HT1080 (cell line): ENCODE data around the gene CAMKK2. TPM values are rescaled to one million over a fixed set of nuclear protein-coding genes. Genes with fewer than 3 reads are reported as not detected.
"Not testable (repeated sequence)": the region's sequence is repeated elsewhere in the genome, so short reads cannot be mapped to it uniquely, and the experiment has no call there.

Experiments
- DNase-seq: peaks from one replicate; pipeline ENCODE4 v3.0.0-alpha.2; 2015; ENCODE audit warnings: low read depth
- polyA plus RNA-seq, 2 experiments: library from polyadenylated mRNA; depleted of rRNA; stranded (reverse); fragments of >200 nt; gene quantifications; 2 replicates each; pipeline ENCODE4 v1.2.3, GENCODE V29; 2015
- total RNA-seq: library from RNA; depleted of rRNA; stranded (reverse); fragments of >200 nt; shearing (Covaris generic); gene quantifications from 2 replicates; pipeline ENCODE4 v1.2.3, GENCODE V29; 2014; rRNA removed

Gene CAMKK2
- total RNA-seq, result 12.0 and 13.0 TPM in 2 replicates
- polyA plus RNA-seq (2015; cell fraction: cytosol; rRNA removed), result 22.5 and 26.4 TPM in 2 replicates
- polyA plus RNA-seq (2015; cell fraction: nucleus; rRNA removed), result 26.0 and 26.1 TPM in 2 replicates

DNA sequence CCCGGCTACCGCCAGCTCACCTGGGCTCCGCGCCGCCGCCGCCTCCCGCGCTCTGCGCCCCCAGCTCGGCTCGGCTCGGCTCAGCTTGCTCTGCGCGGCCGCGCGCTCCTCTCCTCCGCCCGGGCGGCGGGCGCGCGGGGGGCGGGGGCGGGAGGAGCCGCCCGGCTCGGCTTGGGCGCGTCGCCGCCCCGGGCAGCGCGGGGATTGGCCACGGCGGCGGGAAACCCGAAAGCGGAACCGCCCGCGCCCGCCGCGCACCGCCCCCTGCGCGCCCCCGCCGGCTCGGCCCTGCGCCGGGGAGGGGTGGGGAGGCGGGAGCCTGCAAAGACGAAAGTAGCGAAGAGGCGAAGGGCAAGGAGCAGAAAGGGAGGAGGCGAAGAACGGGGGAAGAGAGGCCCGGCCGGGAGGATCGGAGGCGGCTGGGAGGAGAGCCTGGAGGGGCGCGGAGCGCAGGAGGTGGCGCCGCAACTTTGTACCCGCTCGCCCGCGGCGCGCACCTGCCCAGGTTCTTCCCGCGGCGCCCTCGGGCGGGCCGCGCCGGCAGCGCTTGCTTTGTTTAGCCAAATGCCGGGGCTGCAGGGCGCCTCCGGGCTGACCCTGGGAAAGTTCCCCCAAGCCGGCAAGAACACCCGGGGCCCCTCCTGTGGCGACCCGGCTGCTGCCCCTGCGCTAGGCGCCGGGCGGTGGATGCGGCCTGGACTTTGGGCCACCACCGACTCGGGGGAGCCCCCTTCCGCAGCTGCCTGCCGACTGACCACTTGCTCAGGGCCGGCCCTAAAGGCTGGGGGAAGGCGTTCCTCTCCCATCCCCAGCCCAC, at the start of gene CAMKK2:
Gene CAMKK2, minus strand, starts transcription at position 92 of the 817 bp plus-strand sequence. CDS start 22,183 bp downstream, outside the sequence.
- DNase-seq, result peak; percentile 68

DNA sequence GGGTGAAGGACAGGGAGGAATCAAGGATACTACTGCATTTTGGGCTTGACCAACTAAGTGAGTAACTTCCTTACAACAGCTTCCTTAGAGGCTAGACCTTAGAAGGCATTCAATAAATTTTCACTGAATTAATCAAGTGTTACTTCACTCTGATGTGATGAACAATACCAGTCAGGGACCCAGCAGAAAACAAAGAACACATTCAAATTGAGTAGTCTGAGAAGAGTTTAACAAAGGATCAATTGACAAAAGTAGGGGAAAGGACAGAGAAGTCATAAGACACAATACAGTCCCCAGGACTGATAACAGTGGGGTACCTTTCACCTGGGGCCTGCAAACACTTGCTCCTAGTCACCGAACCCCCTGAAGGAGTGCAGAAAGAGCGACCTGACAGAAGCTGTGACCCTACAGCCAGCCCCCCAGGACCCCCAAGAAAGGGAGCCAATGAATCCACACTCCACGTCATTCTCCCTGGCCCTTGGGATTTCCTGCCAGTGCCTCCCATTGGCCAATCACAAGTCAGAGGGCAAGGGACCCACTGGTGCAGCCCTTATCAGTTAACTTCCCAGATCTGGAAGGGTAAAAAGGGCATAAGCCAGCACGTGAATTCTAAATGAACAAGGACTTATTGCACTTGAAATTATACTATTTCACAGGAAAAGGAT, 48.8 kb upstream of the CAMKK2 start:
- peak; percentile 63 for DNase-seq

GRCh38 chr12:121344506-121344905, 48.0 kb upstream of the CAMKK2 start:
- no peak for DNase-seq

DNA sequence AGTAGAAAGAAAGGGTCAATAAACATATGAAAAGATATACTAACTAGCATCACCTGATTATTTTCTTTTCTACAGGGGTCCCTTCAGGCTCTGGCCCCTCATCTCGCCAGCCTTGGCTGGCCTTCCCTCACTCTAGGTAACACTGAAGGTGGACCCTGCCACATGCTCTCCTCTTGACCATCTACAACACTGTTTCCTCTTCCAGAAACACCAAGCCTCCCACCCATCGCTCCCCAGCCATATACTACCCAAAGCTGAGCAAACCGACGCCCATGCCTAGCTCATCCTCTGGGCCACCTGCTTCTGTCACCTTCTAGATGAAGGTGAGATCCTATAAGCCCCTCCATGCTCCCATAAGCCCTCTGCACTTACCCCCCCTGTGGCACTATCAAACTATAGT, 40.9 kb upstream of the CAMKK2 start:
- no peak for DNase-seq

GRCh38 chr12:121334513-121335343, 38.2 kb upstream of the CAMKK2 start:
- peak; percentile 57 for DNase-seq

GRCh38 chr12:121333747-121334146, 37.2 kb upstream of the CAMKK2 start:
- DNase-seq, result no peak

DNA sequence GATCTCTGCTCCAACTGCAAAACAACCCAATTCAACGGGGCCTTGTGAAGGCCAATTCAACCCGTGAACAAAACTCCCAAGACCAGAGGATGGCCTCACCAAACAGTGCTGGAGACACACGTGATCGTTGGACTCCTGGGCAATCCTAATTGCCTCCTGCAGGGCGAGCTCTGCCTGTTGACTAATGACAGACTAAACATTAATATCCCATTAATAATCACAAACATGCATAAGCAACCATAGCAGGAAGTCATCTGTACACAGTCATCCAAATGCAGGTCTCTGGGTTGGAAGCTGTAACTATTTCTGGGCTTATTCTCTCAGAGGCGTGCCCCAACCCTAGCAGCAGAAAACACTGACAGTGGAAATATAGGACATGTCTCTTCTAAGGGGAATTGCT, 34.7 kb upstream of the CAMKK2 start:
- no peak for DNase-seq

- DNase-seq, result no peak
Observed at GRCh38 chr12:121330692-121331091, 34.2 kb upstream of the CAMKK2 start.

GRCh38 chr12:121330195-121330594, 33.7 kb upstream of the CAMKK2 start:
- no peak for DNase-seq

DNA sequence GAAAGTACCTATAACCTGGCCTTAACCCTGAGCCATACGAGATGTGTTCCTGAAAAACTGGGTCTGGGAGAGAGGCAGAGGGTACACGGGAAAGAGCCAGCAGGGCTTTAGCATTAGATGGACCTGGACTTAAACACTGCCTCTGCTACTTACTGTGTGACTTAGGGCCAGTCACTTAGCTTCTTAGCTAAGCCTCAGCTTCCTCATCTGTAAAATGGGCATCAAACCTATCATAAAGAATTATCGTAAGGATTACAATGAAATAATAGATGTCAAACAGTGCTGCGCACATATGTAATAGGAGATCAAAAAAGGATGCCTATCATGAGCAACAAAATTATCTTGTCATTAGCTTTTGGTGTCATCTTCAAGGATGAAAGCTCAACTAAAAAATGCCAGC, 32.1 kb upstream of the CAMKK2 start:
- DNase-seq, result no peak

GRCh38 chr12:121326996-121327674, 30.6 kb upstream of the CAMKK2 start:
- DNase-seq, result no peak

- DNase-seq, result no peak
Observed at GRCh38 chr12:121325922-121326396, 29.4 kb upstream of the CAMKK2 start.

DNA sequence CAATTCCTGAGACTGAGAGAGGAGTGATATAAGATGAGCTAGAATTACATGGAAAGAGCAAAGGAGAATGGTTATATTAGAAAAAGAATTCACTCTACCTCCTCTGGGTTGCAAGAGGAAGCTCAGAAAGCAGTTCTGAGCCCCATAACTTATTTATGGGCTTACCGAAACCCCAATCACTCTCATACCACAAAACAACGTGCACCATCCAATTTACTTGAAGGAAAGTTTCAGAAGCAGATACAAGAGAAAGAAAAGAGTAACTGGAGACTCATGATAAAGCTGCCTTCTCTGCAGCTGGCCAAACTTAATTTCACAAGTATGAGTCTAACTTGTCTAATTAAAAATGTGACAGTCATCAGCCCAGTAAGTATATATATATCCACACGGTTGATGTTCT, 27.4 kb upstream of the CAMKK2 start:
- DNase-seq, result no peak

- DNase-seq, result no peak
Observed at GRCh38 chr12:121318121-121318520, 21.6 kb upstream of the CAMKK2 start.

DNA sequence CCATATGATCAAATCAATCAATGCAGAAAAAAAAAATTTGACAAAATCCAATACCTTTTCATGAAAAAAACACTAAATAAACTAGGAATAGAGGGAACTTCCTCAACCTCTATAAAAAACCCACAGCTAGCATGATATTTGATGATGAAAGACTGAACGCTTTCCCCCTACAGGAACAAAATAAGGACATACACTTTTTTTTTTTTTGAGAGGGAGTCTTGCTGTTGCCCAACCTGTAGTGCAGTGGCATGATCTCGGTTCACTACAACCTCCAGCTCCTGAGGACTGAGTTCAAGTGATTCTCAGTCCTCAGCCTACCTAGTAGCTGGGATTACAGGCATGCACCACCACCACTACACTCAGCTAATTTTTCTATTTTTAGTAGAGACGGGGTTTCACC, 17.9 kb upstream of the CAMKK2 start:
- no peak for DNase-seq

DNA sequence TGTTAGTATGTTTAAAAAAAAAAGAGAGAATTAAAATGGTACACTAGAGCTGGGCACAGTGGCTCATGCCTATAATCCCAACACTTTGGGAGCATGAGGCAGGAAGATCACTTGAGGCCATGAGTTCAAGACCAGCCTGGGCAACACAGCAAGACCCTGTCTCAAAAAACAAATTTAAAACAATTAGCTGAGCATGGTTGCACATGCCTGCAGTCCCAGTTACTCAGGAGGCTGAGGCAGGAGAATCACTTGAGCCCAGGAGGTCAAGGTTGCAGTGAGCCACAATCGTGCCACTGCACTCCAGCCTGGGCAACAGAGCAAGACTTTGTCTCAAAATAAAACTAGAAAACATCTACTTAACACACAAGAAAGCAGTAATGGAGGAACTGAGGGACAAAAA, 13.7 kb upstream of the CAMKK2 start:
- not testable (repeated sequence) for DNase-seq

GRCh38 chr12:121307397-121307796, 10.9 kb upstream of the CAMKK2 start:
- not testable (repeated sequence) for DNase-seq

GRCh38 chr12:121304306-121304705, 7.8 kb upstream of the CAMKK2 start:
- DNase-seq, result no peak

DNA sequence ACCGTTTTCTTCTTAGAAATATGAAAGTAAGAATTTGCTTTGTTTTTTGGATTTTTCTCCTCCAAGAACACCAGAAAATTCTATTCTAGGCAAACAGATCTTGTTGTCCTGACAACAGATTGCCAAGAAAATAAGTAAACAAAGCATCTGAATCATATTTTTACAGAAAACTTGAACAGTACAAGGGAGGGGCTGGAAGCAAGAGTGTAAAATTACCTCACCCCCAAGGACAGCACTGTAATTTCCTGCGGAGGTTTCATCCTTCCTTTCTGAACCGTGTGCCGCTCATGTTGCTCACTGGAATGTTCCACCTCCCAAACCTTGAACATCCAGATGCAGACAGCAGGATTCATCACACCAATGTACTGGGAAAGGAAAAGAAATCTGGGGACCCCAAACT, 5.4 kb upstream of the CAMKK2 start:
- no peak for DNase-seq

GRCh38 chr12:121300083-121300819, 3.7 kb upstream of the CAMKK2 start:
- DNase-seq, result no peak
